SJSA1 (cell line): ENCODE measurements around the gene PDS5A. TPM values are rescaled to one million over a fixed set of nuclear protein-coding genes. Genes with fewer than 3 reads are reported as not detected.
"Not testable (repeated sequence)": the region's sequence is repeated elsewhere in the genome, so short reads cannot be mapped to it uniquely, and the experiment has no call there.

ENCODE experiments used
- DNase-seq, 2 experiments: peaks; one replicate each; pipeline ENCODE4 v3.0.0-alpha.2; 2015 to 2020; ENCODE audit warnings: low spot score in 2 of 2, low read depth in 1 of 2
- H3K27ac ChIP-seq: fragments of 250-450 bp; sonication (Bioruptor Pico); 2 replicates; pipeline ENCODE4 v1.5.1; 2020; ENCODE audit warnings: mild to moderate bottlenecking, moderate library complexity
- H3K27me3 ChIP-seq: fragments of 250-450 bp; sonication (Bioruptor Pico); replicated peaks from 2 replicates; pipeline ENCODE4 v1.5.1; 2020; ENCODE audit warnings: mild to moderate bottlenecking, moderate library complexity
- H3K36me3 ChIP-seq: fragments of 250-450 bp; sonication (Bioruptor Pico); 2 replicates; pipeline ENCODE4 v1.5.1; 2020; ENCODE audit warnings: mild to moderate bottlenecking
- H3K4me1 ChIP-seq: fragments of 250-450 bp; sonication (Bioruptor Pico); replicated peaks from 2 replicates; pipeline ENCODE4 v1.6.1; 2021; ENCODE audit warnings: mild to moderate bottlenecking
- H3K4me3 ChIP-seq: fragments of 250-450 bp; sonication (Bioruptor Pico); 2 replicates; pipeline ENCODE4 v1.5.1; 2020; ENCODE audit warnings: mild to moderate bottlenecking
- H3K9me3 ChIP-seq: fragments of 250-450 bp; sonication (Bioruptor Pico); replicated peaks from 2 replicates; pipeline ENCODE4 v1.5.1; 2020; ENCODE audit warnings: mild to moderate bottlenecking
- total RNA-seq: library from RNA; depleted of rRNA; stranded (reverse); fragments of >200 nt; shearing (Covaris generic); gene quantifications from 2 replicates; pipeline ENCODE4 v1.2.3, GENCODE V29; 2014

PDS5A gene
- total RNA-seq, 1 experiment from 2014 or later = 39.6 TPM

DNA sequence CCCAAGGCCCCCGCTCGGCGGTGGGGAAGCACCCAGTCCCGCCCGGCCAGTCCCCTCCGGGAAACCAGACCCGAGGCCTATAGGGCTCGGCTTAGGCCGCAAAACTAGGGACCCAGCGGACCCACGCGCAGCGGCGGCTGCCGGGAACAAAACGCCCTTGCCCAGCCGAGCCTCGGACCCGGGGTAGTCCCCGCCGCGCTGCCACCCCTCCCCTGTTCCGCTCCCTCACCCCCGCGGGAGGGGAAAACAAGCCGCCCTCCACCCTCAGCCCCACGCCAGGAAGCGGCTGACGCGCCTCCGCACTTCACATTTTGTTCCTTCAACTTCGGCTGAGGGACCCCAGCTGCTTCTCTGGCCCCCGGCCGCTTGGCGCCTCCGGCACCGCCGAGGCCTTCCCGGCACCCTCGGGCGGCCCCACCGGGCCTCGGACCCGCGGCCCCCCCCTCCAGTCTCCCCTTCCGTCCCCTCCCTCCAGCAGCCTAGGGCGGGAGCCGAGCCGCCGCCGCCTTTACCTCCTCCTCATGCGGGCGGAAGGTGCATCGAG lies 694 bp downstream of the PDS5A start:
- peaks cover 31% of the 10 kb centered on the region for H3K36me3 ChIP-seq
- H3K4me1 ChIP-seq = peaks cover 9% of the 10 kb centered on the region
- H3K27me3 ChIP-seq = no peaks in the 10 kb centered on the region
- peak overlapping the region; percentile 88 for H3K4me3 ChIP-seq
- peak overlapping the region; percentile 81 for H3K27ac ChIP-seq
- DNase-seq = peak; percentile 14 to 36
- no peaks in the 10 kb centered on the region for H3K9me3 ChIP-seq

DNA sequence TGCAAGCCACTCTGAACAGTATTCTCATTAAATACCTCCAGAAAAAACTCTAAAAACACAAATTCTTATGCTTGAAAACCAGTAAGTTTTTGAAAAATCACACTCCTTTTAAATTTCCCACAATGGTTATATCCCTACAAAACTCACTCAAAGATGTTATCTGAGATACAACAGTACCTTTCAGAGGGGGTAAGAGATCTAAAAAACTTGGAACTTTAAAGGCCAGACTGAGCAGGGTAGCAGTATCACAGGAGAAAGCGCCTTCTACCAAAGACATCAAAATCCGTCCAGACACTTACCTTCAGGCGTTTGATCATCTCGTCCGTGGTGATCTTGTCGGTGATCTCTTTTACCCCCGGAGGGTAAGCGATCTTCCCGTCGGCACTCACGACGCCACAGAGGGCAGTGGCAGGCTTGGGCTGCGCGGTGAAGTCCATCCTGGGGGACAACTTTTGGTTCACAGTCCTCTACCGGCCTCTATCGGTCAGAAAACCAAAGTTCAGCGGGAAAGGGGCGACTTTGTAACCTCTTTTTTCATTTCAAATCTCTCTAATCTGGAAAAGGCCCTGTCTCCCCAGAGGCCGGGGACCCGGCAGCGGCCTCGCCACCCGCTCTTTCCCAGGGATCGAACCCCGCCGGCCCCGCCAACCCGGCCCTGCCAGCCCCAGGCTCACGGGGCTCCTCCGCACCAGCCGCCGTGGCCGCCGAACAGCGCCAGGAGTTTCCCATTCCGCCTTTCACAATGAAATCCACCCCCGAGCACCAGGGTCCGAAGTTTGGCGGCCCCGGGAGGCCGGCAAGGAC lies 1.4 kb downstream of the PDS5A start:
- Histone ChIP-seq H3K27me3 (no peaks in the 10 kb centered on the region), H3K36me3 (peaks cover 31% of the 10 kb centered on the region), H3K4me1 (peaks cover 9% of the 10 kb centered on the region), H3K4me3 (peak overlapping the region; percentile 88), H3K27ac (peak overlapping the region; percentile 81), H3K9me3 (no peaks in the 10 kb centered on the region)
- peak; percentile 65 to 67 for DNase-seq

DNA sequence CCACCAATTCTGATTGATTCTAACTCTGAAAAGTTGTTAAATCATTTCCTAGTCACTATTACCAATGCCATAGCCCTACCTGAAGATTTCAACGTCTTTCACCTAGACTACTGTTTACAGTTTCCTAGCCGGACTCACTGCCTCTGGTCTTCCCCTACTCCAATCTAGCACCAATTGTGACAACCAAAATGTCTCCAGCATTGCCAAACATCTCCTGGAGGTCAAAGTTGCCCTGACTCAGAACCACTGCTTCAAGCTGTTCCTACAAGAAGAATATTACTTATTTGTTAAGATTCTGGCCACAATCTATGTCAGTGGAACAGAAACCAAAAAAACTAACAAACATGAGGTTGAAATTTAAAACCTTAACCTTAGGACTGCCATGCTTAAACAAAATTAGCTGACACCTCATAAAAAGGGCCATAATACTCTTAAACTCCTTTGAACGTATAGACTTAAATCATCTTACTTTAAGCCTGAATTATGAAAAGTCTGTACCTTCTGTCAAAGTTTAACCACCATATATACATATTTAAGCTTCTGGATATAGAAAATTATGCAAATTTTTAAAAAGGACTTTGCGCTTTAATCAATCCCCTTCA lies 2.1 kb downstream of the PDS5A start:
- H3K27me3 ChIP-seq = no peaks in the 10 kb centered on the region
- DNase-seq = no peak
- H3K27ac ChIP-seq = no peak overlapping the region

DNA sequence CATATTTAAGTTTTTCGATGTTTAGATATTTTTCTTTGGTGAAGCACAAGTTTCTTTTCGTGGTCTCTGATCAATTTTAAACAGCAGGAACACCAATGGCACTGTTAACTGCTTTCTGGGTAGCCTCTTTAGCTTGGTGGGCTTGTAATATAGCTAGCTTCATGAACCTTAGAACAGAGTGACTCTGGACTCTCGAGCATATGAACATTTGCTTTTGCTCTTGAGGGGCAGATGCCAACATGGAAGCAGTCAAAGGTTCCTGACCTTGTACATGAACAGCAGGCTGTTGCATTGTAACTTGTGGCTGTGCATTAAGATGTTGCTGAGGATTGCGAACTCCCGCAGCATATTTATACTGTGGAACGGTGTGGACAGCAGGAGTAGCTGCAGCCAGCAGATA lies 4.7 kb downstream of the PDS5A start:
- H3K4me3 ChIP-seq, H3K27ac ChIP-seq, H3K9me3 ChIP-seq, DNase-seq, H3K27me3 ChIP-seq: not testable (repeated sequence)
- Histone ChIP-seq H3K36me3 (peaks cover 31% of the 10 kb centered on the region), H3K4me1 (peaks cover 12% of the 10 kb centered on the region)

More for the DNA sequence above, 2.1 kb downstream of the PDS5A start:
- Histone ChIP-seq H3K4me1 (peaks cover 14% of the 10 kb centered on the region), H3K36me3 (peaks cover 31% of the 10 kb centered on the region), H3K4me3 (no peak overlapping the region), H3K9me3 (no peaks in the 10 kb centered on the region)

DNA sequence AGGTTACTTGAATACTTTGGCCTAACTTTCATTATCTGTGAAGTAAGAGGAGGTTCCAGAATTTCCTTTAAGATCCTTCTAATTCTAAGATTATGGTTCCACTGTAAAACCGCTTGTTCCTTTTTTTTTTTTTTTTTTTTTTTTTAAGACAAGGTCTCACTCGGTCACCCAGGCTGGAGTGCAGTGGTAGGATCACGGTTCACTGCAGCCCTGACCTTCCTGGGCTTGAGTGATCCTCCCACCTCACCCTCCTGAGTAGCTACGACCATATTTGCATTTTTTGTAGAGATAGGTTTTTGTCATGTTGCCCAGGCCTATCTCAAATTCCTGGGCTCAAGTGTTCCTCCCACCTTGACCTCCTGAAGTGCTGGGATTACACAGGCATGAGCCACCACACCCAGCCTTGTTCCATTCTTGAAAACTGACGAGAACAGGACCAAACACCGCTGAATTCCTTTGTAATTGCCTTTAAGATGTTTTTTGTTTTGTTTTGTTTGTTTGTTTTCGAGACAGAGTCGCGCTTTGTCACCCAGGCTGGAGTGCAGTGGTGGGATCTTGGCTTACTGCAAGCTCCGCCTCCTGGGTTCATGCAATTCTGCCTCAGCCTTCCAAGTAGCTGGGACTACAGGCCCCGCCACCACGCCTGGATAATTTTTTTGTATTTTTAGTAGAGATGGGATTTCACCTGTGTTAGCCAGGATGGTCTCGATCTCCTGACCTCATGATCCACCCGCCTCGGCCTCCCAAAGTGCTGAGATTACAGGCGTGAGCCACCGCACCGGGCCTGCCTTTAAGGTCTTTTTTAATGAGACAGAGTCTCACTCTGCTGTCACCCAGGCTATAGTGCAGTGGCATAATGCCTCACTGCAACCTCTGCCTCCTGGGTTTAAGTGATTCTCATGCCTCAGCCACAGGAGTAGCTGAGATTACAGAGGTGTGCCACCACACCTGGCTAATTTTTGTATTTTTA lies 6.8 kb downstream of the PDS5A start:
- Histone ChIP-seq H3K4me3 (no peak overlapping the region), H3K9me3 (no peaks in the 10 kb centered on the region), H3K27me3 (no peaks in the 10 kb centered on the region), H3K36me3 (peaks cover 14% of the 10 kb centered on the region), H3K27ac (no peak overlapping the region), H3K4me1 (peaks cover 10% of the 10 kb centered on the region)
- peak; percentile 42 to 43 for DNase-seq

DNA sequence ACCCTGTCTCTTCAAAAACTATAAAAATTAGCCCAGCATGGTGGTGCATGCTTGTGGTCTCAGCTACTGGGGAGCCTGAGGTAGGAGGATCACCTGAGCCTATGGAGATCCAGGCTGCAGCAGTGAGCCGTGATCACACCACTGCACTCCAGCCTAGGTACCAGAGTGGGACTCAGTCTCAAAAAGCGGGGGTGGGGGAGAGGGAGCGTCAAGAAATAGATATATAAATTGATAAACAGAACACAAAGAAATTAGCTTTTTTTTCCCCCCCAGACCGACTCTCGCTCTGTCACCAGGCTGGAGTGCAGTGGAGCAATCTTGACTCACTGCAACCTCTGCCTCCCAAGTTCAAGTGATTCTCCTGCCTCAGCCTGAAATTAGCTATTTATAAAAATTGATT lies 14.1 kb downstream of the PDS5A start:
- Histone ChIP-seq H3K4me1 (no peaks in the 10 kb centered on the region), H3K36me3 (peaks cover 4% of the 10 kb centered on the region; the same call in 1 of the 2 replicates), H3K9me3 (no peaks in the 10 kb centered on the region), H3K4me3 (no peak overlapping the region), H3K27ac (no peak overlapping the region), H3K27me3 (no peaks in the 10 kb centered on the region)
- no peak for DNase-seq

DNA sequence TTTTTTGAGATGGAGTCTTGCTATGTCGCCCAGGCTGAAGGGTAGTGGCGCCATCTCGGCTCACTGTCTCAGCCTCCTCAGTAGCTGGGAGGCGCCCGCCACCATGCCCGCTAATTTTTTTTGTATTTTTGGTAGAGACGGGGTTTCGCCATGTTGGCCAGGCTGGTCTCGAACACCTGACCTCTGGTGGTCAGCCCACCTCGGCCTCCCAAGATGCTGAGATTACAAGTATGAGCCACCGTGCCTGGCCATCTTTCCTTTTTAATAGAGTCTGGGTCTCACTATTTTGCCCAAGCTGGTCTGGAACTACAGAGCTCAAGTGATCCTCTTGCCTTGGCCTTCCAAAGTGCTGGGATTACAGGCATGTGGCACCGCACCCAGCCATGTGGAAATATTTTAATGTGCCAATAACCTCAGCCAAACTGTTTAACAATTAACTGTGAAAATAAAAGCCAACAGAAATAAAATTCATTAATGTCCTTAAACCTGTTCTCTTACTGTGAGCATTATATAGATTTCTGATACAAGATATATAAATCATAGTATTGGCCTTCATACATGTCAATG lies 16.3 kb downstream of the PDS5A start:
- DNase-seq = no peak
- no peak overlapping the region for H3K4me3 ChIP-seq
- H3K36me3 ChIP-seq = peaks cover 4% of the 10 kb centered on the region; the same call in 1 of the 2 replicates
- no peaks in the 10 kb centered on the region for H3K27me3 ChIP-seq
- no peaks in the 10 kb centered on the region for H3K9me3 ChIP-seq
- H3K27ac ChIP-seq = no peak overlapping the region
- H3K4me1 ChIP-seq = no peaks in the 10 kb centered on the region

DNA sequence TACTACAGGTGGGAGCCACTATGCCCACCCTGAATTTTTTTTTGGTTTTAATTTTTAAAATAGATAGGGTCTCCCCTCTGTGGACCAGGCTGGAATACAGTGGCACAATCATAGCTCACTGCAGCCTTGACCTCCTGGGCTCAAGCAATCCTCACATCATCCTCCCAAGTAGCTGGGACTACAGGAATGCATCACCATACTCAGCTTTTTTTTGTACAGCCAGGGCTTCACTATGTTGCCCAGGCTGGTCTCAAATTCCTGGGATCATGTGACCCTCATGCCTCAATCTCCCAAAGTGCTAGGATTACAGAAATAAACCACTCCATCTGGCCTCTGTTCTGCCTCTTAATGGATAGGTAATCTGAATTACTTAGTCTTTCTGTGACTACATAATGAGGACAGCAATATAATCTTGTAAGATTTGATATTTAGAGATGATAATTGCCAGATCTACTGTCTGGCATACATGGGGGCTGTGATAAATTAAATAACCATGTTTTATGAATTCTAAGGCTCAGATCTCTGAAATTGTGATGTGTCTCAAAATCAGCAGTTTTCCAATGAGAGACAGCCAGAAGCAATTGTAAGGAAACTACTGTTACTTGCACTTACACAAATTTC lies 26.7 kb downstream of the PDS5A start:
- H3K36me3 ChIP-seq = no peaks in the 10 kb centered on the region
- H3K27me3 ChIP-seq = no peaks in the 10 kb centered on the region
- H3K4me3 ChIP-seq = no peak overlapping the region
- no peaks in the 10 kb centered on the region for H3K9me3 ChIP-seq
- no peak overlapping the region for H3K27ac ChIP-seq
- no peak for DNase-seq
- H3K4me1 ChIP-seq = peaks cover 16% of the 10 kb centered on the region

DNA sequence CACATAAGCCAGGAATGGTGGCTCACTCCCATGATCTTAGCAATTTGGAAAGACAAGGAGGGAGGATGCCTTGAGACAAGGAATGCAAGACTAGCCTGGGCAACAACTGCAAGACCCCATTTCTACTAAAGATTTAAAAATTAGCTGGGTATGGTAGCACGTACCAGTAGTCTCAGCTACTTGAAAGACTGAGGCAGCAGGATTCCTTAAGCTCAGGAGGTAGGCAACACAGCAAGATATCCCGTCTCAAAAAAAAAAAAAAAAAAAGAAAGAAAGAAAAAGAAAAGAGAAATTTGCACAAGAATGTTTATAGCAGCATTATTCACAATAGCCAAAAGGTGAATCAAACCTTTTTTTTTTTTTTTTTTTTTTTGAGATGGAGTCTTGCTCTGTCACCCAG lies 29.7 kb downstream of the PDS5A start:
- no peaks in the 10 kb centered on the region for H3K36me3 ChIP-seq
- peaks cover 16% of the 10 kb centered on the region for H3K4me1 ChIP-seq

DNA sequence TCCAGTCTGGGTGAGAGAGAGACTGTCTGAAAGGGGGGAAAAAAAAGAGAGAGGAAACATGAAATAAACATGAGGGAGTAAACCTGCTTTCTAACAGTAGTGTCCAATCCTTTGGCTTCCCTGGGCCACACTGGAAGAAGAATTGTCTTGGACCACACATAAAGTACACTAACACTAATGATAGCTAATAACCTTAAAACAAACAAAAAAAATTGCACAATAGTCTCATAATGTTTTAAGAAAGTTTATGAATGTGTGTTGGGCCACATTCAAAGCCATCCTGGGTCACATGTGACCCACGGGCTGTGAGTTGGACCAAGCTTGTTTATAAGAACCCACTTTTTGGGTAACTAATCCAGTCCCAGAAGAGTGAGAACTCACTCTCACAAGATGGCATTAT lies 30.3 kb downstream of the PDS5A start:
- no peaks in the 10 kb centered on the region for H3K27me3 ChIP-seq
- peaks cover 16% of the 10 kb centered on the region for H3K4me1 ChIP-seq
- peak in 1 of 2 experiments; percentile 68 for DNase-seq
- no peaks in the 10 kb centered on the region for H3K36me3 ChIP-seq
- H3K9me3 ChIP-seq = no peaks in the 10 kb centered on the region
- peak overlapping the region; percentile 45; the same call in 1 of the 2 replicates for H3K27ac ChIP-seq
- no peak overlapping the region for H3K4me3 ChIP-seq

More for the DNA sequence above, 29.7 kb downstream of the PDS5A start:
- no peaks in the 10 kb centered on the region for H3K9me3 ChIP-seq
- no peak for DNase-seq
- H3K4me3 ChIP-seq = no peak overlapping the region
- no peak overlapping the region; the same call in 1 of the 2 replicates for H3K27ac ChIP-seq
- H3K27me3 ChIP-seq = no peaks in the 10 kb centered on the region

DNA sequence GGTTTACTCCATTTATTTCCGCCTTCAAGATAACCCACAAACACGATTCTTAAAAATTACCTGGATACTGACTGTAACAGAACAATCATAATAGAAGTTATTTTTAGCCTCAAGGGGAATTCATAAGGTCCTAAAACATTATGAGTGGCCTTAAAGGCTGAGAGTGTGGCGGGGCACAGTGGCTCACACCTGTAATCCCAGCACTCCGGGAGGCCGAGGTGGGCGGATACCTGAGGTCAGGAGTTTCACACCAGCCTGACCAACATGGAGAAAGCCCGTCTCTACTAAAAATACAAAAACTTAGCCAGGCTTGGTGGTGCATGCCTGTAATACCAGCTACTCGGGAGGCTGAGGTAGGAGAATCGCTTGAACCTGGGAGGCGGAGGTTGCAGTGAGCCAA lies 33.5 kb downstream of the PDS5A start:
- H3K27ac ChIP-seq, H3K27me3 ChIP-seq, H3K36me3 ChIP-seq, DNase-seq, H3K4me3 ChIP-seq, H3K9me3 ChIP-seq: not testable (repeated sequence)
- H3K4me1 ChIP-seq = peaks cover 16% of the 10 kb centered on the region

DNA sequence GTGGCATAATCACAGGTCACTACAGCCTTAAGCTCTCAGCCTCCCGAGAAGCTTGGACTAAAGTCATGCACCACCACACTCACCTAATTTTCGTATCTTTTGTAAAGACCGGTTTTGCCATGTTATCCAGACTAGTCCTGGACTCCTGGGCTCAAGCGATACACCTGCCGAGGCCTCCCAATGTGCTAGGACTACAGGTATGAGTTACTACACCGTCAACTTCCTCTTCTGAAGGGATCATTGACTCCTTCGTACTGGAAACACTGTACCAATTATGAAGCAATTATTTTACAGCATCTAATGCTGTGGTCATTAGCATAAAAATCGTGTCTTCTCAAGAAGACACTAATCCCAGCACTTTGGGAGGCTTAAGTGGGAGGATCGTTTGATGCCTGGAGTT lies 35.2 kb downstream of the PDS5A start:
- Histone ChIP-seq H3K4me3 (no peak overlapping the region), H3K4me1 (peaks cover 12% of the 10 kb centered on the region), H3K9me3 (no peaks in the 10 kb centered on the region), H3K36me3 (0 out of 2 replicates have a peak, but pooled peaks cover 3% of the 10 kb centered on the region), H3K27ac (no peak overlapping the region), H3K27me3 (no peaks in the 10 kb centered on the region)
- no peak for DNase-seq
